ENCODE measurements around the gene SERPINA3.

Gene SERPINA3

GRCh38 chr14:94659901-94660300 lies 47.7 kb downstream of the SERPINA3 start:
- no peak overlapping the region for H3K4me3 ChIP-seq (ENCODE audit: low read length)
- no peak for TF ChIP-seq ZNF274 (IDR thresholded peaks at IDR 0.05; ENCODE audit: low read depth, low read length)

DNA sequence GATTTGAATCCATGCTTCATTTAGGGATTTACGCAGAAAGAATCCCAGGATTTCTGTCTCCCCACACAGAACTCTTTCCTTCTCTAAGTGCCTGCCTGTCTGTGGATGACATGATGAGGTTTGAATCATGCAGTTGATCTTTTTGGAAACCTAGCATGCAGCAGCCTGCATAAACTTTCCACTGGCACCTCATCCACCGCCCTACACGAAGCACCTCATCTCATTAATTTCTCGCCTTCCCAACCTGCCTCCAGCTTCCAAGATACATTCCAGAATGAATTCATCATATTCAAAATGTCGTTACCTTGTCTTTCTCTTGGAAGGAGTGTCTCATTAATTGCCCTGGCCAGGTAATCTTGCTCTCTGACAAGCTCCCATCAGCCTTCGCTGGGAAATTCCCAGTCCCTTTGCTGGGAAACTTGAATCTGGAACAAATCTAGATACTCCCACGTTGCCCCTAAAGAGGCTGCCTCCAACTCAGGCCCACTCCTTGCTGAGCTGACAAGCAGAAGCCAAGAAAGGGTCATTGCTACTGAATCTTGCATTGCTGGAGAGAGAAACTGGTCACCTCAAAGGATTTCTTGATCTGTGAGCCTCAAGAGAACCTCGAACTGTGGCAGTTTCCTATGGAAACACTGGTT lies 48.2 kb downstream of the SERPINA3 start:
- no peak overlapping the region for H3K4me3 ChIP-seq (ENCODE audit: low read length)
- no peak for TF ChIP-seq ZNF274 (IDR thresholded peaks at IDR 0.05; ENCODE audit: low read depth, low read length)

DNA sequence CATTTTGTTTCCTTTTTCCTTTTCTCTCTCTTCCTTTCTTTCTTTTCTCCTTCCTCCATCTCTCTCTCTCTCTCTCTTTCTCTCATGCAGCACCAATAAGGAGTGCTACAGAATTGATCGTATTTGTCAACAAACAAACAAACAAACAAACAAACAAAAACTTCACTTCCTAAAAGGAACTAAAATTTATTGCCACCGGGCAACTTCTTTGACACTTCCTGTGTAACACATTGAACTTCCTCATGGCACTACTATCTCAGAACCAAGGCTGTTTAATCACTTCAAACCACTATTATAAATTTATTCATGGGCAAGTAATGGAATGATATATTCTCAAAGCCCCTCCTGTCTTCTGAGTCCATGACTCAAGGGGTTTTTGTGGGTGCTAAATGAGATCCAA lies 51.3 kb downstream of the SERPINA3 start:
- H3K4me3 ChIP-seq (ENCODE audit: low read length): no peak overlapping the region
- TF ChIP-seq ZNF274 (IDR thresholded peaks at IDR 0.05; ENCODE audit: low read depth, low read length): no peak

- TF ChIP-seq ZNF274 (IDR thresholded peaks at IDR 0.05; ENCODE audit: low read depth, low read length): no peak
- no peak overlapping the region for H3K4me3 ChIP-seq (ENCODE audit: low read length)
Observed at GRCh38 chr14:94663965-94664704, 51.9 kb downstream of the SERPINA3 start.

GRCh38 chr14:94665121-94665520 lies 52.9 kb downstream of the SERPINA3 start:
- no peak for TF ChIP-seq ZNF274 (IDR thresholded peaks at IDR 0.05; ENCODE audit: low read depth, low read length)
- no peak overlapping the region for H3K4me3 ChIP-seq (ENCODE audit: low read length)

- no peak for TF ChIP-seq ZNF274 (IDR thresholded peaks at IDR 0.05; ENCODE audit: low read depth, low read length)
Observed at GRCh38 chr14:94665544-94665943, 53.4 kb downstream of the SERPINA3 start.

GRCh38 chr14:94670692-94671285 lies 58.6 kb downstream of the SERPINA3 start:
- no peak overlapping the region for H3K4me3 ChIP-seq (ENCODE audit: low read length)
- no peak for TF ChIP-seq ZNF274 (IDR thresholded peaks at IDR 0.05; ENCODE audit: low read depth, low read length)

More at GRCh38 chr14:94665544-94665943, 53.4 kb downstream of the SERPINA3 start:
- H3K4me3 ChIP-seq (ENCODE audit: low read length): no peak overlapping the region

DNA sequence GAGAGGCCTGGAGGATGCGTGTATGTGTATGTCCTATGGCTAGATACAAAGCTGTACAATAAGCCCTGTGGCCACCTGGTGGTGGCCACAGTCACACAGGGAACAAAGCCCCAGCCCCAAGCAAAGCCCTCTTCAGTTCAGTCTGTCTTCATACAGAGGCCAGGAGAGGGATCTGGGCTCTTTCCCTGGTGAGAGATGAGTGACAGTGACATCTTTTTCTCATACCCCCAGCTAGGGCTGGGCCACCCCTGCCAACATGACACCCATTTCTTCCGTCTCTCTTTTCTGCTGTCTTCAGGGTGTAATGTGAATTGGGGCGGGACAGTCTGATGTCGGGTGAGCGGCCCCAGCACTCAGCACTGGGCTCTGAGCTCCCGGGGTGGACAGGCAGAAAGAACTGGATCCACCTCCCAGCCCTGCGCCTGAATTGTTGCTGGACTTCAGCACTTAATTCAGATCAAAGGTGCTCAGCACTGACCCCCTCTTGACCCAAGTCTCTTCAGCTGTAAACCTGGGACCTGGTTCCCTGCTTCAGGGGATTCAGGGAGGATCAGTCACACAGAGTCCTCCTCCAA lies 59.8 kb downstream of the SERPINA3 start:
- TF ChIP-seq ZNF274 (IDR thresholded peaks at IDR 0.05; ENCODE audit: low read depth, low read length): no peak
- no peak overlapping the region for H3K4me3 ChIP-seq (ENCODE audit: low read length)

DNA sequence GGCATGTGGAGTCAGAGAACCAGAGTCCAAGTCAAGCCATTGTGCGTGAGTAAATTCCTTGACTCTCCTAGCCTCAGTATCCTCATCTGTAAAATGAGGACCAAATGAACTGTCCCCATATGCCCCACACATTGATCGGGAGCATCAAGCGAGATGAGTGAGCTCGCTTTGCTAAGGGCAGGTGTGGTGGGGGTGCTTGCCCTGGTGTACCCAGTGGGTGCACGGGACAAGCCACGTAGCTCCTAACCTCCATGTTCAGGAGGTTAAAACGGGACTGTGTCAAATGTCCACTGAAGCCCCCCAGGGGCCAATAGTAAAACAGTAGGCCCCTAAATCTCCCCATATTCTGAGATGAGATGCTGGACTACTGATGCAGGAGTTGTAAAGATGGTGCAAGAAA lies 60.9 kb downstream of the SERPINA3 start:
- no peak overlapping the region for H3K4me3 ChIP-seq (ENCODE audit: low read length)
- no peak for TF ChIP-seq ZNF274 (IDR thresholded peaks at IDR 0.05; ENCODE audit: low read depth, low read length)

All from GM08714 (cell line).